WTC11 (cell line): ENCODE measurements around the gene TUSC2. TPM values are rescaled to one million over a fixed set of nuclear protein-coding genes. Genes with fewer than 3 reads are reported as not detected.

ENCODE experiments used
- ATF2 ChIP-seq: sonication (generic); formaldehyde crosslinking; IDR thresholded peaks from 2 replicates; pipeline ENCODE4 v1.8.1; 2022; ENCODE audit warnings: low read depth, missing genetic modification reagents, borderline replicate concordance
- CDX4 ChIP-seq: fragments of 250-450 bp; sonication (Bioruptor Pico); IDR thresholded peaks from 2 replicates; pipeline ENCODE4 v1.9.0; 2021; ENCODE audit warnings: moderate library complexity, mild to moderate bottlenecking, inconsistent platforms, borderline replicate concordance
- CREB1 ChIP-seq: sonication (generic); formaldehyde crosslinking; IDR thresholded peaks from 2 replicates; pipeline ENCODE4 v1.8.0; 2023; ENCODE audit warnings: mild to moderate bottlenecking, missing genetic modification reagents
- CTCF ChIP-seq: fragments of 200-600 bp; IDR thresholded peaks from 2 replicates; pipeline ENCODE4 v1.8.0; 2022; ENCODE audit warnings: antibody characterized with exemption
- FOXK1 ChIP-seq: sonication (generic); formaldehyde crosslinking; IDR thresholded peaks from 2 replicates; pipeline ENCODE4 v1.8.0; 2022; ENCODE audit warnings: mild to moderate bottlenecking, moderate library complexity, missing genetic modification reagents
- IRF1 ChIP-seq: sonication (generic); formaldehyde crosslinking; IDR thresholded peaks from 2 replicates; pipeline ENCODE4 v1.8.0; 2023; ENCODE audit warnings: missing genetic modification reagents
- IRF2 ChIP-seq: sonication (generic); formaldehyde crosslinking; IDR thresholded peaks from 2 replicates; pipeline ENCODE4 v1.8.0; 2022; ENCODE audit warnings: low read depth, missing genetic modification reagents, borderline replicate concordance
- KAT7 ChIP-seq: sonication (generic); formaldehyde crosslinking; IDR thresholded peaks from 2 replicates; pipeline ENCODE4 v1.8.1; 2023; ENCODE audit warnings: missing genetic modification reagents, mild to moderate bottlenecking, borderline replicate concordance
- NR1H2 ChIP-seq: sonication (generic); formaldehyde crosslinking; IDR thresholded peaks from 2 replicates; pipeline ENCODE4 v1.9.0; 2021; ENCODE audit warnings: mild to moderate bottlenecking, moderate library complexity, missing genetic modification reagents
- NR3C1 ChIP-seq: sonication (generic); formaldehyde crosslinking; conservative IDR thresholded peaks from 2 replicates; pipeline ENCODE4 v1.8.1; 2023; ENCODE audit warnings: low read depth, mild to moderate bottlenecking, missing genetic modification reagents
- OVOL2 ChIP-seq: fragments of 250-450 bp; sonication (Bioruptor Pico); IDR thresholded peaks from 2 replicates; pipeline ENCODE4 v1.9.0; 2021; ENCODE audit warnings: mild to moderate bottlenecking, borderline replicate concordance
- PRDM15 ChIP-seq: sonication (generic); formaldehyde crosslinking; IDR thresholded peaks from 2 replicates; pipeline ENCODE4 v1.8.0; 2022; ENCODE audit warnings: missing genetic modification reagents
- SMAD4 ChIP-seq: sonication (generic); formaldehyde crosslinking; IDR thresholded peaks from 2 replicates; pipeline ENCODE4 v1.8.0; 2022; ENCODE audit warnings: mild to moderate bottlenecking, missing genetic modification reagents
- TCF7 ChIP-seq: sonication (generic); formaldehyde crosslinking; IDR thresholded peaks from 2 replicates; pipeline ENCODE4 v1.8.0; 2022; ENCODE audit warnings: mild to moderate bottlenecking, low read depth, missing genetic modification reagents, moderate library complexity
- TEAD4 ChIP-seq: sonication (generic); formaldehyde crosslinking; IDR thresholded peaks from 2 replicates; pipeline ENCODE4 v1.8.0; 2022; ENCODE audit warnings: mild to moderate bottlenecking, missing genetic modification reagents
- USF2 ChIP-seq: sonication (generic); formaldehyde crosslinking; IDR thresholded peaks from 2 replicates; pipeline ENCODE4 v1.8.1; 2023; ENCODE audit warnings: mild to moderate bottlenecking, missing genetic modification reagents, moderate library complexity
- ZBTB21 ChIP-seq: sonication (generic); formaldehyde crosslinking; IDR thresholded peaks from 2 replicates; pipeline ENCODE4 v1.8.1; 2023; ENCODE audit warnings: mild to moderate bottlenecking, missing genetic modification reagents, borderline replicate concordance
- ZBTB43 ChIP-seq: sonication (generic); formaldehyde crosslinking; IDR thresholded peaks from 2 replicates; pipeline ENCODE4 v1.8.1; 2023; ENCODE audit warnings: mild to moderate bottlenecking, missing genetic modification reagents
- ZNF121 ChIP-seq: sonication (generic); formaldehyde crosslinking; IDR thresholded peaks from 2 replicates; pipeline ENCODE4 v1.8.0; 2023; ENCODE audit warnings: missing genetic modification reagents
- ZNF512 ChIP-seq: sonication (generic); formaldehyde crosslinking; IDR thresholded peaks from 2 replicates; pipeline ENCODE4 v1.8.1; 2022; ENCODE audit warnings: missing genetic modification reagents, borderline replicate concordance
- ZNF671 ChIP-seq: fragments of 250-450 bp; sonication (Bioruptor Pico); IDR thresholded peaks from 2 replicates; pipeline ENCODE4 v1.8.0; 2021; ENCODE audit warnings: mild to moderate bottlenecking
- total RNA-seq: library from RNA; stranded (reverse); gene quantifications from 3 replicates; pipeline ENCODE4 v1.2.3, GENCODE V29; 2021
- TF ChIP-seq, protein P1 (sequence below): sonication (generic); formaldehyde crosslinking; IDR thresholded peaks from 2 replicates; pipeline ENCODE4 v1.8.1; 2023; ENCODE audit warnings: mild to moderate bottlenecking, missing genetic modification reagents, moderate library complexity
- TF ChIP-seq, protein P2 (sequence below): sonication (generic); formaldehyde crosslinking; conservative IDR thresholded peaks from 2 replicates; pipeline ENCODE4 v1.8.1; 2022; ENCODE audit warnings: mild to moderate bottlenecking, missing genetic modification reagents
- TF ChIP-seq, protein P3 (sequence below): sonication (generic); formaldehyde crosslinking; IDR thresholded peaks from 2 replicates; pipeline ENCODE4 v1.8.1; 2022; ENCODE audit warnings: mild to moderate bottlenecking, moderate library complexity, missing genetic modification reagents

Gene TUSC2
- total RNA-seq, 1 experiment from 2014 or later: 41.1 TPM

DNA sequence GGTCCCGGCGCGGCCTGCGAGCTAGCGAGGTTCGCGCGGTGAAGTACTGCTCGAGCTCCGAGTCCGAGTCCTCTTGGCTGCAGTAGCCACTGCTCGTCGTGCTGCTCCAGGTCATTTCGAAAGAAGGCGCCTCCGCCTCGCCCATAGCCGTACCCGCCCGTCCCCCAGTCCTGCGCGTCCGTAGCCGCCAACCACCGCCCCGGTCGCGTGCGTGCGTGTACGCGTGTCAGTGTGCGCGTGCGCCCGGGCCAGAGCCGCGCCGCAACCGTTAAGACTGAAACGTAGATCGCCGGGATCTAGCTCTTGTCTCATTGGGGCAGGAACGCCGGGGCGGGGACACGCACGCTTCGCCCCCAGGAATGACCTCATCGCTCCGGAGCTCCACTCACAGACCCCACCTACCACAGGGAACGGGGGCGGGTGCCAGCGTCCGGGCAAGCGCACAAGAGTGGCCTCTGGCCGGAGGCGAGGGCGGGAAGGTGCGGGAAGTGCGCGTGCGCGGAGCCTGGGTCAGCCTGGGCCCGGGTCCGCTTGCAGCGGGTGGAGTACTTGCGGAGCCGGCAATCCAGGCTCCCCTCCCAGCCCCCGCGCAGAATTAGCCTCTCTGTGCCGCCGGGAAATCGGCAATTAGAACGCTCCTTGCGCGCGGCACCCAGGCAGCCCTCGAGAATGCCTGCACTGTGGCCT is 9.3 kb upstream of the TUSC2 start (continued):
- no peak for TF ChIP-seq ATF2
- TF ChIP-seq, protein P1, sequence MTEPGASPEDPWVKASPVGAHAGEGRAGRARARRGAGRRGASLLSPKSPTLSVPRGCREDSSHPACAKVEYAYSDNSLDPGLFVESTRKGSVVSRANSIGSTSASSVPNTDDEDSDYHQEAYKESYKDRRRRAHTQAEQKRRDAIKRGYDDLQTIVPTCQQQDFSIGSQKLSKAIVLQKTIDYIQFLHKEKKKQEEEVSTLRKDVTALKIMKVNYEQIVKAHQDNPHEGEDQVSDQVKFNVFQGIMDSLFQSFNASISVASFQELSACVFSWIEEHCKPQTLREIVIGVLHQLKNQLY (CRISPR knock-in tag): no peak
- no peak for TF ChIP-seq CDX4 (CRISPR knock-in tag)
- no peak for TF ChIP-seq CTCF
- peak; percentile 58; the same call in 1 of the 2 replicates for TF ChIP-seq IRF1 (CRISPR knock-in tag)
- no peak for TF ChIP-seq NR3C1 (CRISPR knock-in tag)
- peak; percentile 41; the same call in 1 of the 2 replicates for TF ChIP-seq USF2 (CRISPR knock-in tag)
- TF ChIP-seq FOXK1 (CRISPR knock-in tag): no peak
- TF ChIP-seq, protein P2, sequence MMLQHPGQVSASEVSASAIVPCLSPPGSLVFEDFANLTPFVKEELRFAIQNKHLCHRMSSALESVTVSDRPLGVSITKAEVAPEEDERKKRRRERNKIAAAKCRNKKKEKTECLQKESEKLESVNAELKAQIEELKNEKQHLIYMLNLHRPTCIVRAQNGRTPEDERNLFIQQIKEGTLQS (CRISPR knock-in tag): no peak
- TF ChIP-seq, protein P3, sequence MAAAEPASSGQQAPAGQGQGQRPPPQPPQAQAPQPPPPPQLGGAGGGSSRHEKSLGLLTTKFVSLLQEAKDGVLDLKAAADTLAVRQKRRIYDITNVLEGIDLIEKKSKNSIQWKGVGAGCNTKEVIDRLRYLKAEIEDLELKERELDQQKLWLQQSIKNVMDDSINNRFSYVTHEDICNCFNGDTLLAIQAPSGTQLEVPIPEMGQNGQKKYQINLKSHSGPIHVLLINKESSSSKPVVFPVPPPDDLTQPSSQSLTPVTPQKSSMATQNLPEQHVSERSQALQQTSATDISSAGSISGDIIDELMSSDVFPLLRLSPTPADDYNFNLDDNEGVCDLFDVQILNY: peak; percentile 64; the same call in 1 of the 2 replicates
- no peak; the same call in 1 of the 2 replicates for TF ChIP-seq KAT7
- no peak for TF ChIP-seq IRF2 (CRISPR knock-in tag)
- 0 out of 2 replicates have a peak, but pooled peaks have one; percentile 4 for TF ChIP-seq PRDM15 (CRISPR knock-in tag)
- no peak; the same call in 1 of the 2 replicates for TF ChIP-seq CREB1 (CRISPR knock-in tag)
- peak; percentile 81; the same call in 1 of the 2 replicates for TF ChIP-seq ZBTB21
- no peak for TF ChIP-seq OVOL2 (CRISPR knock-in tag)
- no peak for TF ChIP-seq ZNF671
- no peak for TF ChIP-seq ZNF512 (CRISPR knock-in tag)
- peak; percentile 14; the same call in 1 of the 2 replicates for TF ChIP-seq TCF7 (CRISPR knock-in tag)
- TF ChIP-seq NR1H2: no peak
- TF ChIP-seq ZNF121: no peak
- TF ChIP-seq TEAD4 (CRISPR knock-in tag): no peak
- TF ChIP-seq ZBTB43: peak; percentile 86; the same call in 1 of the 2 replicates
- TF ChIP-seq SMAD4: no peak
